Stimulated activated CD8-positive, alpha-beta memory T cell treated with anti-CD3 and anti-CD28 coated beads, Interleukin-15, amount 100 ng/mL, for 1 hour (primary cell): ENCODE measurements around the gene ERCC6.

Experiments used
- DNase-seq: peaks from one replicate; pipeline ENCODE4 v3.0.0-alpha.2; 2020; ENCODE audit warnings: low read depth

ERCC6 gene

DNA sequence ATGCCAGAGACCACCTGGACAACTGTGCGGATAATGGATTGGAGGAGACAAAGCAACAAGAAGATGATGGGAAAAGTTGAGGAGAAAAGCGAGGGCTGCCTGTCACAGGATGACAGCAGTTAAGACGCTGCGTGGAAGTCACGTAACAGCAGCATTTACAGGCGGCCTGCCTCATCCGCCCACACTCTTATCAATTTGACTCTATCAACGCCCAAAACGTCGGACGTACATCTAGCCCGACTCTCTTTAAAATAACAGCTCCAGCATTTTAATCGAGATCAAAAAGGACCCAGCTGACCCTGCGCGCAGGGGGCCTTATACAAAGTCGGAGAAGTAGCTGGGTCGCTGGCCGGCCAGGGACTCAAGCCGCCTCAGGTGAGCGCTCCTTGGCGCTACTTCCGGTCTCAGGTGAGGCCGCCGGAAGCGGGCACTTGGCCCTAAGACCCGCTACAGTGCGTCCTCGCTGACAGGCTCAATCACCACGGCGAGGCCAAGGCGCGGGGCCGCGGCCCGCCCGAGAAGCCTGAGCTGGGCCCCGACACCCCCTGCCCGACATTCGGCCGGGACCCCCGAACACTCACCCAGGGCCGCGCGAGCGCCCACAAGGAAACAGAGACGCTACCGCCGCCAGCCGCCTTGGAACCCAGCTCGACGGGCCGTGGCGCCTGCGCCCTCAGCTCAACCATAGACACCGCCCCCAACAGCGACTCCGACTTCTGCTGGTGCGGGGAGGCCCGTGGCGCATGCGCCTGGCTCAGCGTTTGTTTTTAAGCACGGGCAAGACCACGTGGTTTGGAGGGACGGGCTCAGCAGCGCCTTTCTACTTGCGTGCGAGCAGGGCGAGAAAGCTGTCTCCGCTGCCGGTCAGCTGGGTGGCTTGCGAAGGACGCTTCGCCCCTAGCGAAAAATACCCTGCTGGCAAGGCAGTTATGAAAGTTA, at the start of gene ERCC6:
Gene ERCC6, minus strand, starts transcription at position 741 of the 939 bp plus-strand sequence.
- peak; percentile 92 for DNase-seq

GRCh38 chr10:49587981-49588380, 49.1 kb upstream of the ERCC6 start:
- no peak for DNase-seq

- no peak for DNase-seq
Measured at GRCh38 chr10:49585387-49585786, 46.5 kb upstream of the ERCC6 start.

GRCh38 chr10:49579621-49580020, 40.7 kb upstream of the ERCC6 start:
- DNase-seq: no peak

- DNase-seq: no peak
Measured at GRCh38 chr10:49578392-49578791, 39.5 kb upstream of the ERCC6 start.

- DNase-seq: no peak
Measured at GRCh38 chr10:49577182-49577925, 38.4 kb upstream of the ERCC6 start.

GRCh38 chr10:49575489-49576072, 36.7 kb upstream of the ERCC6 start:
- no peak for DNase-seq

GRCh38 chr10:49572594-49573114, 33.7 kb upstream of the ERCC6 start:
- no peak for DNase-seq

- no peak for DNase-seq
Measured at GRCh38 chr10:49571388-49571787, 32.5 kb upstream of the ERCC6 start.

DNA sequence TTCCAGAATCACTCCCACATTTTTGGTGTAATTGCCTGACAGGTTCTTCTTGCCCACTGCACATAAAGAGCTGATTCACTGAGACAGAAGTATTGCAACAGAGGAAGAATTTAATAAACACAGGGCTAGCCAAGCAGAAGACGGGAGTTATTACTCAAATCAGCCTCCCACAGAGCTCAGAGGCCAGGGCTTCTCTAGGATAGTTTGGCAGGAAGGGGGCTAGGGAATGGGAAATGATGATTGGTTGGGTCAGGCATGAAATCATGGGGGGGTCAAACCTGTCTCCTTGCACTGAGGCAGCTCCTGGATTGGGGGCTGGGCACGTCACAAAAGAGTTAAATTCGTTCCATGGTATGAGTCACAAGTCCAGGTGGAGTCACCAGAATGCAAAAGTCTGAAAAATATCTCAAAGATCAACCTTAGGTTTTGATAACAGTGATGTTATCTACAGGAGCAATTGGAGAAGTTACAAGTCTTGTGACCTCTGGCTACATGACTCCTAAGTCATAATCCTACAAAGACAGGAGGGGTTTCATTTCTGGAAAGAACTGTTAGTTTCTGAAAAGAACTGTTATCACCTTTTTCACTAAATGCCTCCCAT, 30.2 kb upstream of the ERCC6 start:
- DNase-seq: no peak

GRCh38 chr10:49568235-49568634, 29.3 kb upstream of the ERCC6 start:
- DNase-seq: no peak

GRCh38 chr10:49567810-49568209, 28.9 kb upstream of the ERCC6 start:
- DNase-seq: no peak

- no peak for DNase-seq
Measured at GRCh38 chr10:49564461-49565009, 25.6 kb upstream of the ERCC6 start.

GRCh38 chr10:49562893-49563292, 24.0 kb upstream of the ERCC6 start:
- no peak for DNase-seq

DNA sequence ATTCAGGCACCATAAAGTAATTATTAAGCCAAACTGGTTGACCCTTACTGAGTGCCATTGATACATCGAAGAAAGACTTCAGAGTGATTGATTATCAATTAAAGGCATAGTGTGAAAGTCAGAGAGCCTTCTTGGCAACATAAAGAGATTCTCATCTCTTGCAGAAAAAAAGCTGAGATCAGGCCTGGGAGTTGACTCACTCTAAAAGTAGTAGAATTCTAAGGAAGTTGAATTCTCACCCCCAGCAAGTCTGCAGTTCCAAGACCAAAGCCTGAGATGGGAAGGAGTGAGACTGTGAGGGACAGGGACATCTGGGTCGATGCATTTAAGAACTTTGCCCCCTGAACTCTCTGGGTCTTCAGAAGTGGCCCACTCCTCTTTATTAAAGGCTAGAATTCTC, 21.6 kb upstream of the ERCC6 start:
- DNase-seq: no peak

GRCh38 chr10:49559476-49559875, 20.6 kb upstream of the ERCC6 start:
- DNase-seq: no peak

- DNase-seq: no peak
Measured at GRCh38 chr10:49558190-49558589, 19.3 kb upstream of the ERCC6 start.

DNA sequence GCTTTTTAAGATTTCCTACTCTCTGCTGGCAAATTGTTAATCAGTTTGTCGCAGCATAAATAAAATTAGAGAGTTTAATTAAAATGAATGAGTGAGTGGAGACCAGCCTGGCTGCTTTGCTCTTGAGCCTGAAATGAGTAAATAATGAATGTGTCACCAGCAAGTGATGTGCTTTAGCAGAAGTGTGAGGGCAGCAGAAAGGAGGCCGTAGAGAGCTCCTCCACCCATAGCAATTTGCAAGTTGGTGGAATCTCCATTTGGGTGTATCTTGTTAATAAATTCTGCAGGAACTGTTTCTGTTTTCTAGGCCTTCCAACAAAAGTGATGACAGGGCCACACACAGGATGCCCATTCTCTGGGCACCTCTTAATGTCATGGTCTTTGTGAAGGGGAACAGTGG, 18.8 kb upstream of the ERCC6 start:
- DNase-seq: no peak

DNA sequence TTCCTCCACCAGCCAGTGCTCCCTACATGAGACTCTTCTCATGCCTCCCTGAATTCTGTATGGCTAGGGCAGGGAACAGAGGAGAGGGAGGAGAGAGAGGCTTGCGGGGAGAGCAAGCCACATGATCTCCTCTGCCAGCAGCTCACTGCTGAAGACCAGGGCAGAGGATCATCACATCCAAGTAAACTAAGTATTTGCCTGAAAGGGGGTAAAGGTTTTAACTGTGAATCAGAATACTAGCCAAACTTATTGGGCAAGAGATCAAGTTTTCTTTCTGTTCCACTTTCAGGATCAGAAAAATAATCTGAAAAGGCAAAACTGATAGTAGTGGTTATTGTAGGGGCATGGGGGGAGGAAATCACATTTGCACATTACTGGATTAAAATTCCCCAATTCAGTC, 17.8 kb upstream of the ERCC6 start:
- DNase-seq: no peak

DNA sequence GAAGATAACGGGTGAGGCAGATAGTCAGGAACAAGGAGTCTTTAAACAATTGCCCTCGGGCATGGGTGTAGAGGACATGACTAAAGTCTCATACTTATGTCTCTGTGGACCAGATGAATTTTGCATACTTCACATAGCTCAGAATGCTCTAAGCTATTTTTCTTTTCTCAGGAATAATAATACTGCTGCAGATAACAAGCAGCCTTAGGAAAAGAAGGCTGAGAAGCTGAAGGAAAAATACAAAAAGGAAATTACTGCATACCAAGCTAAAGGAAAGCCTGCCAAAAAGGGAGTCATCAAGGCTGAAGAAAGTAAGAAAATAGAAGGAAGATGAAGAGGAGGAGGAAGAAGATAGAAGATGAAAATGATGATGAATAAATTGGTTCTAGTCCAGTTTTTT, 13.4 kb upstream of the ERCC6 start:
- no peak for DNase-seq

DNA sequence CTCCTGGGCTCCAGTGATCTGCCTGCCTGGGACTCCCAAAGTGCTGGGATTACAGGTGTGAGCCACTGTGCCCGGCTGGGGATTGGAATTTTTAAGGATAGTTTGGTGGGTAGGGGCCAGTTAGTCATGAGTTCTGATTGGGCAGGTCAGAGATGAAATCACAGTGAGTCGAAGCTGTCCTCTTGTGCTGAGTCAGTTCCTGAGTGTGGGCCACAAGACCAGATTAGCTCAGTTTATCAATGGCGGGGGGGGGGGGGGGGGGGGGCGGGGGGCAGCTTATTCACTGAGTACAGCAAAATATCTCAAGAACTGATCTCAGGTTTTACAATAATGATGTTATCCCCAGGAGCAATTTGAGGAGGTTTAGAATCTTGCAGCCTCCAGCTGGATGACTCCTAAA, 11.6 kb upstream of the ERCC6 start:
- DNase-seq: no peak
